DMS153 (cell line): ENCODE measurements around the gene PPOX.

Experiments used
- DNase-seq: peaks from one replicate; lab custom pipeline; 2025; lab: John Stamatoyannopoulos, UW

Gene PPOX

DNA sequence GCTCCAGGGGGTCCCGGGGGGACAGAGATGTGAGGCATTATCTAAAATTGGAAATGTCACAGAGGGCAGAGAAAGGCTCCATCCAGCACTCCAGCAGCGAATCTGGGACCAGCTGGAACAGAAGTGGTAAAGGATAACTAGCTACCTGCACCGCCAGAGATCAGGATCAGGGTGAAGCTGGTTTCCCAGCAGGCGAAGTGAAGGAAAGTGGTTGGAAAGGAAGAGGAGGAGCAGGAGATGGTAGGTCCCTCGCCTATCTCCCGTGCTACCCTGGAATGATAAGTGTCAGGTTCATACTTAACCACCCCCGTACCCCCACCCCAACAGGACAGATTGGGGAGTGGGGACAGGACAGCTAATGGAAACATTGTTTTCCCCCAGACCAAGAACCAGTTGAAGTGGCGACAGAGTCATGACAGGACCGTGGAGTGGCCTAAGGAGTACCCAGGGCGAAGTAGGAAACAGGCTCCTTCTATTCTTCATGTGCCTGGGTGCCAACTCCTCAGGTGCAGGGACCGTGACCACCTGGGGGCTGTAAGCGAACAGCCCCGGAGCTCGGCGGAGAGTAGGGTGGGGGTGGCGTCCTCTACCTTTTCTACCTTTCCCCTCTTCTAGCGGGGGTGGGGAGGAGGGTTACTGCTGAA, 10.4 kb downstream of the PPOX start:
- DNase-seq = no peak

DNA sequence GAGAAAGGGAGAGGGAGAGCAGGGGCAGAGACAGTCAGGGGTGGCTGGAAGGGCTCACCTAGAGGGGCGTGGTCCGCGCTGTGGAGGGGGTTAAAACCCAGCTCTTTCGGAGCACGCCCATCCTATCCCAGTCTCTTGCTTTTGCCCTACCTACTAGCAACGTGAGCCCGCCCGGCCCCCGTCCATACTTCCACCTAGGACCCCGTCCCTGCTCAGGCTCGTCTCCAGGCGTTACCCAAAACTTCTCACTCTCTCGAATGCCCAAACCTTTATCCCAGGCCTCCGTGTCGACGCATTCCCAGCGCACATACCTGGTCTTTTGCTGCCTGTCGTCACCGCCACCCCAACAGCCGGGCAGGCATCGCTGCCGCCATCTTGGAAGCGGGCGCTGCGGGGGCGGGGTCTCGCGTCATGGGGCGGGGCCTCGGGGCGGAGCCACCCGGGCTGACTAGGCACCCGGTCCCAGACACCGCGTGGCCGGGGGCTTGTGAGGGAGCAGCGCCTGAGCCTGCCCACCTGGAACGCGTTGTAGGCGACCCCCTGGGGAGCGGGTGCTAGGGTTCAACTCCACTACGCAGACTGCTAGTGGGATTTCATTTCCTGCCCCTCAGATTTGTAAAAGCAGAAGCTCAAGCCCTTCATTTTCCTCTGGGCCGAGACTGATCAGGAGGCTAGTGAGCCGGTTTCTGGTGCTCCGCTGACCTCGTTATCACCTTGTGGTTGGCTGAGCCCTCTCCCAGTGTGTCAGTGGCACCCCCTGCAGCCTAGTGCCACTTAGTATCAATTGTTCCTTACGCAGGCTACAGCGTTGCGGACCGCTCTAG, 11.1 kb downstream of the PPOX start, which contains the start of gene B4GALT3:
Gene B4GALT3, minus strand, starts transcription at position 396 of the 824 bp plus-strand sequence. CDS start 1,447 bp downstream, outside the sequence.
- DNase-seq = peak; percentile 83

DNA sequence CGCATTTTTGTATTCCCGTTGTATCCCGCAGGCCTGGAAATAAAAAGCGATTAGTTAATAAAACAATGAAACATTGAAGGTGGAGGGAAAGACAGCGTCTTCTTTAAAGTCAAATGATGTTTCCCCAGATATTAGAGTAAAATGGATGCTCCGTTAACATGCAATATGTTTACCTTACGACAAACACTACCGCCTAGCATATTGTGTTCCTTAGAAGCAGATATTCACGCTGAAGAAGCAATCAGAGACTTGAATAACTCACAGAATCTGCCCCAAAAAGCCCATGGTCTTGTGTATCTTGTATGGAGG, 11.7 kb downstream of the PPOX start:
- DNase-seq = no peak

DNA sequence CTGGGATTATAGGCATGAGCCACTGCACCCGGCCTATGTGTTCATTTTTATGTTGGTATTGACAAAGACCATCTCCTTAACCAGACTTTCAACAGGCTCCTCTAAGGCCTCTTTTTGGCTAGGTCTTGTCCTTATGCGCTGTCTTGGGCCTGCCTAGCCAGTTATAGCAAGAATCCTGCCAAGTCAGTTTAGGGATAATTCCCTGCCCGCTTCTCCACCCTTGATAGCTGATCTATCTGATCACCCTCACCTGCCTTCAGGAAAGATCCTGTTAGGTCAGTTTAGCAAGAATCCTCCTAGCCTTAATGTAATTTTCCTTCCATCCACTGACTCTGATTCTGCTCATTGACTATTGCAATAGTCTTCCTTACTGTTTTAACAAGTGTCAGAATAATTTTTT, 13.5 kb downstream of the PPOX start:
- DNase-seq = no peak

DNA sequence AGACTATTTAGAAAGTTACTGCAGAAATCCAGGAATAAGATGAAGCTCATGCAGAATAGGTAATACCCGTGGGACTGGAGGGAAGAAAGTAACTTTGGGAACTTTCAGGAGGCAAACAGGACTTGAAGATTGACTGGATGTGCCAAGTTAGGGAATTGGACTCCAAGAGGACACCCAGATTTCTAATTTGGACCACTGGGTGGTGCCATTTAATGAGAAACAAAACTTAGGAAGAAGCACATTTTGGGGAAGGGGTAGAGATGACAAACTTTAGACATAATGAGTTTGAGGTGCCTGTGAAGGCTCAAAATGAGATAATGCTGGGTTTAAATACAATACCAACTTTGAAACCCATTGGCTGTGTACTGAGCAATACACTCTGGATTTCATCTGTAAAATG, 14.4 kb downstream of the PPOX start:
- DNase-seq = no peak

DNA sequence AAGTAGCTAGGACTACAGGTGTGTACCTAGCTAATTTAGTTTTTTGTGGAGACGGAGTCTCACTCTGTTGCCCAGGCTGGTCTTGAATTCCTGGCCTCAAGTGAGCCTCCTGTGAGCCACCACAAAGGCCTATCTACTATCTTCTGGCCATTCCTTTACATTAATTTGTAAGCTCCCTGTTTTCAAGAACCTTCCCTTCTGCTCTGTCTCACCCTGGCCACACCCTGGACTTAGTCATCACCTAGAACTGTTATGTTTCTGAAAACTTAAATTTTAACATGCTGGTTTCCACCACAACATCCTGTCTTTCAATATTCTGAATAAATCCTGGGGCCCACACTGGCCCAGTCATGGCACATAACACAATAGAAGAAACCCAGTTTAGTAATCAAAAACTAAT, 16.0 kb downstream of the PPOX start:
- no peak for DNase-seq

DNA sequence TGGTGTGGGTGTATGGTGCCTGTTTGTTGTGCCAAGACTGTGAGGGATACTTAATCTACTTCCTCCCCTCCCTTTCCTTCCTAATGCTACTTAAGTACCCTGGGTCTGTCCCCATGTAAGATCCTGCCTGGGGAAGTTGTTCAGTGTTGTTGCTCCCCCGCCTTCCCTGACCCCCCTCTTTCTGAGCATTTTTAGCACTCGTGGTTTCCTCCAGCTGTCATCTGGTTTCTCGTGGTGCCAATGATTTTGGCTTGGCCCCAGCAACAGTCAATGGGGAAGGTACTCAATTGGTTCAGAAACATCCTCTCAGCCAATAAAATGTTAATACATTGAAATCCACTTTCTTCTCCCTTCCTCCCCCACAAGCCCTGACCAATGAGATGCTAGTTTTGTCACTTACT, 19.1 kb downstream of the PPOX start:
- no peak for DNase-seq

DNA sequence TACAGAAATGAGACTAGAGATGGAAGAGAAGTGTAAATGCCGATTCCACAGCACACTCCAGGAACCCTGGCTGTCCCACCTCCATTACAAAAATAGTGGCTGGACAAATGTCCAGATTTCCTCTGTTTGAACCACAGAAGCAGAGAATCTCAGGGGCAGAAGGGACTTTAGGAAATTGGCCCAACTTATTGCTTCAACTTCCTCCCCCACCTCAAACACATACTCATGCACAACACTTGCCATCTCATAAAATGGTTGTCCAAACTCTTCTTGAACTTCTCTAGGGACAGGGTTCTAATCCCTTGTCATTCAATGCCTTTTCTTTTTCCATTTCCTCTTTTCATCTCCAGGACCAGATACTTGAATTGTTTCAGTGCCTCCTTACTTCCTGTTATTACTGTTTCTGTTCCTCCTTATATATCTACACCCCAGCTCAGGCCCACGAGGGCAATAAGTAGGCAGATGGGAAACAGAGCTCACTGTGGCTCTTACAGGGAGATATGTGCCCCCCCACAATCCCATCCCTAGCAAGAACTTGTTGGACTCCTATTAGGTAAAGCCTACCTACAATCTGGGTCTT, 19.6 kb downstream of the PPOX start:
- no peak for DNase-seq

DNA sequence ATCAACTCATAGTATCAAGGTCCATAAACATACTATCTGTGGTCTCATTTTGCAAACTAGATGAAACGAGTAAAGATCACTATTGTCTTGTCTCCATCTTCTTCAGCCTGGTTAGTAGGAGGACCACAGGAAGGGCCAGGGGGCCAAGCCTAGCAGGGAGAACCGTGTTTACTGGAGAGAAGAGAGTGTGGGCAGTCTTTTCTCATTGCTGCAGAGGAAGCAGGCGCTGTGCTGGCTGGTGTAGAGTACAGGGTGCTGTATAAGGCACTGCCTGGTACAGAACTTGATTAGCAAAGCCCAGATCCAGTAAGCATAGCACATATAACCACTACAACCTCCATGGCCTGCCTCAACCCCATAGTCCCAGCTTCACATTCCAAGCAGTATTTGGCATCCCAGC, 21.1 kb downstream of the PPOX start:
- DNase-seq = no peak

DNA sequence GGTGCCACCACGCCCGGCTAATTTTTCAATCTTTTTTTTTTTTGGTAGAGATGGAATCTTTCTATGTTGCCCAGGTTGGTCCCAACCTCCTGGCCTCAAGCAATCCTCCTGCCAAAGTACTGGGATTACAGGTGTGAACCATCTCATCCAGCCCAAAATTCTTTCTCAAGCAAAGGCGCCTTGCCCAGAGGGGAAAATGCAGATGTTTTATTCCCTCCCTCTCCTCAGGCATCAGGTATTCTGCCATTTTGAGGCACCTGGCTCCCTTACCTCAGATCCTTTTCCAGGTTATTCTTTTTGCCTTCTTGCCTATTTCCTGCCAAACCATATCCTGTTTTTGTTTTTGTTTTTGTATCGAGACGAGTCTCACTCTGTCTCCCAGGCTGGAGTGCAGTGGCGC, 22.2 kb downstream of the PPOX start:
- no peak for DNase-seq

DNA sequence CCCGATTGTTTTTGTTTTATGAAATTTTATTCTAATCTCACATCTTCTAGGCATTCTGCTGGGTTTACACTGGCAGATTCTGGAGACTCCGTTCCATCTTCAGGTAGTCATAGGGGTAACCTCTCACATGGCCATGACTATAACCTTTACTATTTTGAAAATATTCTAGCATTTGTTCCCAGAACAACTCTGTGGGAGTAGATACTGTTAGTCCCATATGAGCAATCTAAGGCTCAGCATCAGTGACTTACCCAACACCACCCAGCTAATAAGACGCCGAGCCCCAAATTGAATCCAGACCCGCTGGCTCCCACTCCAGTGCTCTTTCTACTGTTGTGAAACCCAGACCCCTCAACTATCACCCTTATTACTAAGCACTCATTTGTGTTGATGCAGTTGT, 22.8 kb downstream of the PPOX start:
- no peak for DNase-seq

DNA sequence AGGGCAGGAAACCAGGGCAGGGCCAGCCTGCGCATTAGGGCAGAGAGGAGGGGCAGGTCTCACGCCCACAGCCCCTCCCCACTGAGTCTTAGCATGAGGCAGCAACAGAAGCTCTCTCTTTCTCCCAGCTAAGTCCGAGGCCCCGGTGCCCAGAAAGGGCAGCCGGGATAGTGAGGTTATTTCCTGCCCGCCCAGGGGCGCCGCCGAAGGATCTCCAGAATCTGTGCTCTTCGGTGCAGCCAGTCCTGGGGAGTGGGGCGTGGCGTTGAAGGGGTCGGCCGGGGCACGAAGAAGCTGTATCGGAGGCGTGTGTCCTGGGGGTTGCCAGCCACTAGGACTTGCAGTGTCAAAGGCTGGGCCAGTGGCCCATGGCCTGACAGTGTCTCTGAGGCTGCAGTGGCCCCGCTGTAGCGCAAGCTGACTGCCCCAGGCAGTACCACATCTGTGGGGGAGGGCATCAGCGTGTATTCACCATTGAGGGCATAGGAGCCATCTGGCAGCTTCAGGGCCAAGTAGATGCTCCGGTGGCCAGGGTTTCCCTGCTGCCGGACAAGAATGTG, 24.8 kb downstream of the PPOX start:
- DNase-seq = no peak

DNA sequence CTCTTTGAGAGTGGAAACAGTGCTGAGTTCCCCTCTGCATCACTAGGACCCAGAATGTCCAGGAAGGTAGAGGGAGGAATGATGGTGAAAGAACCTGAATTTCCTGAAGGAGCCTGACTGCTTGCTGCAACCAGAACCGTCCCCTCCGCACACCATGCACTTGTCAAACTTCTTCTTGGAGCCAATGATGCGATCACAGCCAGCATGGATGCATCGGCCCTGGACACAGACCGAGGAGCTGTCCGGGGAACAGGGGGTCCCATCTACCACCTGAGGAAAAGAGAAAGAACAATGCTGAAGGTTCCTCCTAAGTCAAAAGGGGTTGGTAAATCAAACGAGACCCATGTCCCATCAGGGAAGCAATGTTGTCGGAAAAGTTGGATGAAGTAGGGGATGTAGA, 25.7 kb downstream of the PPOX start:
- DNase-seq = no peak

DNA sequence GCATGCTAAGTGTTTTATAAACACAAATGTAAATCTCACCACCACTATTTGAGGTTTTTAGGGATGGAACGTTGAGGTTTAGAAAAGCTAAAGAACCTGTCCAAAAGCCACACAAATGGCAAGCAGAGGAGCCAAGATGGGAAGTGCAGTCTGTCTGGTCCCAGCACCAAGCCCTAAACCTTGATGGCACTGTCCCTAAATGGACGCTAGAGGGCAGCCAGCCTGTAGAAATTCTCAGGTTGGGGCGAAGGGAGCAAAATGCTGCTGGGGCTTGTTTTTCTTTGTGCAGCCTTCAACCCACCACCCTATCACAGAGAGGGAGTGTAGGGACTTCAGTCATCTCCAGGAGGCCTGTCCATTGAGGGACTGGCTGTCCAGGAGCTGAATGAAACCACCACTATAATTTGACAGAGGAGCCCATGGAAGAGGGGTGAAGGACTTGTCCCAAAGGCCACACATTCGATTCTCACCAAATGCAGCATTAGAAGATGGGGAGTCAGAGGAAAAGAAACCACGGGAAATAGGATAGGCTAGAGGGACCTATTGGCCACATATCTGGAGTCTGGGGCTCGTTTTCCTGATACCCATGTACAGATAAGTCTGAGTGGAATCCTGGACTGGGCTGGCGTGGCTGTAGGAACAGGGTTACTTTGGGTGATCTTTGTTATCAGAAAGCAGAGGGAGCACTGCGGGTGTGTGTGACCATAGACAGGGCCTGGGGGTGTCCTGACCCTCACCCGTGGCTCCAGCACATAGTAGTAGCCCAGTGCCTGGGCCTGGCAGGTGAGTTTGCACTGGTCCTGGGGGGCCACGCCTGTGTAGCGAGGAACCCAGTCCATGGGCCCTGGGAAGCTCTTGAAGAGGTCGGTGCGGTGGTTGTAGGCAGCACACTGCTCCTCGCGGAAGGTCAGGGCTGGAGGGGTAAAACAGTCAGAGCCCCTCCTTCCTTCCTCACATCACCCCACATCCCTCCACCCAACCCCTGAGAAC, 26.5 kb downstream of the PPOX start:
- peak; percentile 60 for DNase-seq

DNA sequence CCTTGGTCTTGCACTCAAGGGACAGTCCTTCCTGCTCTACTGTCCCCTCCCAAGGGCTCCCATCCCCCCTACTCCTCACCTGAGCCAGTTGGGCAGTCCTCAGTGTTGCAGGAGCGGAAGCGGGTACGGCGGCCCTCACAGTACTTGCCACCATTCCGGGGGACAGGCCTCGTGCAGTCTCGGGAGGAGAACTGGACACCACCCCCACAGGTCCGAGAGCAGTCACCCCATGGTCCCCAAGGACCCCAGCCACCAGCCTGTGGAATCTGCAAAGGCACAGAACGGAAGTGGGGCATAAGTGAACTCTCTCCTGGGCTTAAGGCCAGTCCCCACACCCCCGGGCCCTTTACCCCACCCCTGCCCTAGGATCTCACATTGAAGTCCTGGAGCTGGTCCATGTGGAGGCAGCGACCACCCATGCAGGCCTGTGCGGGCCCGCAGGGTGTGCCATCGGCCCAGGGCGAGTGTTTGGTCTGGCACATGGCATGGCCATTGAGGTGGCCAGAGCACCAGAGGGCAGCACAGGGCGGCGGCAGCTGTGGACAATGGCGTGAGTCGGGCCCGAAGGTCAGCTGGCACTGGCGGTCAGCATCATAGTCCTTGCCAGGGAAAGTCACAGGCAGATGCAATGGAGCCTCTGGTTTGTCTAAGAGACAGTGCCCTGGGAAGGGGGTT, 27.5 kb downstream of the PPOX start:
- no peak for DNase-seq

DNA sequence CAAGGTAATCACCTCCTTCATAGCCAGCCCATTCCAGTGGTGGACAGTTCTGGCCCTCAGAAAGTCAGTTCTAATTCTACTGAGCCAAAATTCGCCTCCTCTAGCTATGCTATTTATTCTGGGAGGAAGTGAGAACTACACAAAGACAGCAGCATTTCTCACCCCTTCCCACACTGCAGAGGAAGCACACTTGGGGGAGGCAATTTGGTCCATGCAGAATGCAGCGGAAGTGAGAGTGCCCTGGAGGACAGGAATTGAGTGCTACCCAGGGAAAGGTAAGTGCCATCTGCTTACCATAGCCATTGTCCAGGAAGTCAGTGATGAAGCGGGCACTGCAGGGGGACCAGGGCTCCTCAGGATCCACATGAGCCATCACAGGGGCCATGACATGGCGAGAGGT, 28.9 kb downstream of the PPOX start:
- no peak for DNase-seq

DNA sequence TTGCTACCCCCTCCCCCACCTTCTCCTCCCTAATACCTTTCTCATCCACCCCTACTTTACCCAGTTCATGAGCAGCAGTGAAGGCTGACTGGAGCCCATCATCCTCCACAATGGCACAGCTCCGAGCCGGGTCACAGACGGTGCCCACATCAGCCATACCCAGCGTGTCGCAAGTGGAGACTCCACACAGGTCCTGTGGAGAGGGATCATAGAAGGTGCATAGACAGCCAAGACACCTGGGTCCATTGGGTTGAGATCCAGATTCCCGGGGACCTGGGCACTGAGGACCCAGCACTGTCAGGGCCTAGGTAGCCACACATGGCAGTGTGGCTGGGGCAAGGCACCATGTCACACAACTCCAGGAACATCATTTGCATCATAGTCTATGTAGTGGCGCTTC, 29.9 kb downstream of the PPOX start:
- DNase-seq = no peak

DNA sequence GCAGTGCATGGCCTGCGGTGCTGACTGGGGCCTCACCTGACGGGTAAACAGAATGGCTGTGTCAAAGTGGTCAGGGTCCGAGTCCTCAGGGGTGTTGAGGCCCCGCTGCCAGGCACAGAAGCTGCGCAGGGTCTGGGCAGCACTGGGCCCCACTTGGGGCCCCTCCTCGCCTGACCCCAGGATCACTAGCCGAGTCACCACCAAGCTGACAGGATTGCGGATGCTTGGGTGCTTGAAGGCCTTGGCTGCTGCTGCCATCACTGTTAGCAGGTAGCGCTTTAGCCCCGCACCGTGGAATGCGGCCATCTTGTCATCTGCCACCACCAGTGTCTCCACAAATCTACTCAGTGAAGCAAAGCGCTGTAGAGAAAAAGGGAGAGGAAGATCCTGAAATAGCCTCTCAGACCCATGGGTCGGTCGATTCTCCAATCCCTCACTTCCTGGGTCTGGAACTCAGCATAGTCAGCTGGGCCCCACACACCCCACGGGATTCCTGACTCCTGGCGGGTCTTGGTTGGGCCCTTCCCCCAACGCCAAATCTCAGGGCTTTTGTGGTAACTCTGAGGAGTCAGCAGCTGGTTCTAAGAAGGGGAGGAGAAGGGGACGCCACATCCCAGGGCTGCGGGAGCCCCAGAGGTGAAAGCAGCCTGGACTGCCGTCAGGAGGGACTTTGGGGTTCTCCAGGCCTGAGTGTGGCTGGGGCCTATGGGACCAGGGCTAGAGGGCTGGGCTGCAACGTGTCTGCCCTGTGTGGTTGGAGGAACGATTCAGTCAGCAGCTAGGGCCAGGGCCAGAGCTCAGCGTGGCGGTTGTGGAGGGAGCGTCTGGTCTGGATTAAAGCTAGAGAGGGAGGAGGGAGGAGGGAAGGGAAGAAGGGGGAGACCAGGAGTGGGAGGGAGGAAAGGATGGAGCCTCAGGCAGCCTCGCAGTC, 30.6 kb downstream of the PPOX start:
- no peak for DNase-seq

DNA sequence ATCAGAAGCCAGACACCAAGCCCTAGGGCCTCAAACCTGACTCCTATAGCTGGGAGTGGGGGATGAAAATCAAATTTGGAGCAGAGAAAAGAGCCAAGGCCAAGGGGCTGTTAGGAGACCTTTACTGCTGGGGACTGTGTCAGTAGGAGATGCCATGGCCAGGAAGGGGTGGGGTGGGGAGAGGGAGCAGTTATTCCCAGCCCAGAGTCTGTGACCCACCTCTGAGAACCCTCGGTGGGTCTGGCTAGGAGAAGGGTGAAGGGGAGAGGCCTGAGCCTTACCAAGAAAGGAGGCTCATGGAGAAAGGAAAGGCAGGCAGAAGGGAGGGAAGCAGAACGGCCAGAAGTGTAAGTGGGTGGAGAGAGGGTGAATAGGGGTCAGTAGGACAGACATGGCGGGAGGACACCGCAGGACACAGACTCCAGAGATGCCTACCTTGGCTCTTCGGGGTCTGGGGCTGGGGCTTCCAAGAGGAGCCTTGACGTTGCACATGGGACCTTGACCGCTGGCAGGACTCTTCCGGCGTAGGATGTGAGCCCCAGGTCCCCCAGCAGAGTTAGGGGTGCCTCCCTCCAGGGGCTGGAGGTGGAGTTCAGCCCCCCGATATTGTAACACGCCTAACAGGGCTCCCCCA, 31.5 kb downstream of the PPOX start:
- DNase-seq = no peak
